GM21515 (cell line): Measurements from ENCODE around the gene MGAT1.
"Not testable (repeated sequence)": the region's sequence is repeated elsewhere in the genome, so short reads cannot be mapped to it uniquely, and the experiment has no call there.

Experiments
- ATAC-seq: cut with Tn5 transposase; IDR thresholded peaks from one replicate; pipeline ENCODE4 v1.9.1; 2021; ENCODE audit not compliant: unreplicated experiment

Gene MGAT1

GRCh38 chr5:180786531-180787398, 15.8 kb downstream of the MGAT1 start:
- no peak for ATAC-seq

GRCh38 chr5:180785794-180786221, 16.8 kb downstream of the MGAT1 start:
- ATAC-seq = no peak

DNA sequence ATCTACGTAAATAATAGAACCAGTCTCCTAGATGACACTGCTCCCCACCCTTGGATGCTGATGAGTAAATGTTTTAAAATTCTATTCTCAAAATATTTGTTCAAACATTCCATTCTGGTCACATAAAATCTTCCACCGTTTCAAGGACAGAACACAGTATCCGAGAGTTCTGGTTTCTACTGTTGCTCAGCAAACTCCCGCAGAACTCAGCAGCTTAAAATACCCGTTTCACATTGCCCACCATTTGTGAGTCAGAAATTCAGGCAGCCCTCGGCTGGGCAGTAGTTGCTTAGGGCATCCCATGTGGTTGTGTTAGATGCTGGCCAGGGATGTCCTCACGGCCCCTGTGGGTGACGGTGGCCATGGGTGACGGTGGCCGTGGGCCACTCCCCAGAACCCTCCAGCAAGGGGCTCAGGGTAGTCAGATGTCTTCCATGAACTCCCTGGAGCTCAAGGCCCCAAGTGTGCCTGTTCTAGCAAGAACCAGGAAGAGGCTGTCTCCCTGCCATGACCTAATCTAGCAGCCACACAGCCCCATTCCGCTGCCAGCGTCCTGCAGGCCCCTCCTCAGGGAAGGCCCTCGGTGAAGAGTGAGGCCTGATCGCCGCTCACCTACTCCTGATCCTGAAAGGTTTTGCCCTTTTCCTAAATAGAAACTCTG, 17.4 kb downstream of the MGAT1 start:
- no peak for ATAC-seq

DNA sequence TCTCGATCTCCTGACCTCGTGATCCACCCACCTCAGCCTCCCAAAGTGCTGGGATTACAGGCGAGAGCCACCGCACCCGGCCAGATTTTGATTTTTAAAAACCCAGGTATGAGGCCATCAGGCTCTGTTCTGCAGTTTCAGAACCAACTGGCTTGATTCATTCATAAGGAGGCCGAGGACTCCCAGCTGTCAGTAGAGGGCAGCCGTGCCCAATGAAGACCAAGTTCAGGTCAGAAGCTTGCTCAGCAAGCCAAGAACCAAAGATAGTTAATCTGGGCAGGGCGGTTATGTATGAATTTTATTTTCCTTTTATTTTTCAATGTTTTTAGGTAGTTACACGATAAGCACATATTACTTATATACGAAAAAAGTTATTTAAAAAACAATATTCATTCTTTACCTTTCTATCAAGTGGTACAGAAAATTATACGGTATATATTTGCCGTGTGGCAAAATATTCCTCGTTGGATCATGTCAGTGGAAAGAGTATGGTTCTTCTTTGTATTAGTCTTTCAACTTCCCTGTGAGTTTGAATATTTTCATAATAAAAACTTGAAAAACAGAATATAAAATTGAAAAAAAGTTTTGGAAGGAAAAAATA, 18.0 kb downstream of the MGAT1 start:
- no peak for ATAC-seq

DNA sequence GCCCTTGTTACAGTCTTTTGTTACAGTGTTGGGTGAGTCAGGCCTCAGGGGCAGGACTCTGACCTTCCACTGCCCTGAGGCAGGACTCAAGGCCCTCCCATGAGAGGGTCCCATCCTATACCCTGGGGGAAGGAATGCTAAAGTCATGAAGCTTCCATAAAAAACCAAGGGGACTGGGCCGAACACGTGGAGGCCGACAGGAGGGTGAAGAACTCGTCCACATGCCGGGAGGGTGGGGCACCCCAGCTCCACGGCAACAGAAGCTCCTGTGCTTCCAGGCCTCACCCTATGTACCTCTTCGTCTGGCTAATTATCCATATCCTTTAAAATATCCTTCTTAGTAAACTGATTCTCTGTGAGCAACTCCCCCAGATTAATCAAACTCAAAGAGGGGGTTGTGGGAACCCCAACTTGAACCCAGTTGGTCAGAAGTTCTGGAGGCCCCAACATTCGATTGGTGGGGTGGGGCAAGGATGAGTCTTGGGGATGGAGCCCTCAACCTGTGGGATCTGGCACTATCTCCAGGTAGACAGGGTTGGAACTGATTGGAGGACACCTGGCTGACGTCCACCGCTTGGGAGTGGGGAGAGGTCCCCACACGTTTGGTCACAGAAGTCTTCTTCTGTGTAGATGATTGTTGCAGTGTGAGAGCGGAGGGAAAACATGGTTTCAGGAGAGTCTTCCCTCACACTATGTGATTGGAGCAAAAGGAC, 19.1 kb downstream of the MGAT1 start:
- no peak for ATAC-seq

DNA sequence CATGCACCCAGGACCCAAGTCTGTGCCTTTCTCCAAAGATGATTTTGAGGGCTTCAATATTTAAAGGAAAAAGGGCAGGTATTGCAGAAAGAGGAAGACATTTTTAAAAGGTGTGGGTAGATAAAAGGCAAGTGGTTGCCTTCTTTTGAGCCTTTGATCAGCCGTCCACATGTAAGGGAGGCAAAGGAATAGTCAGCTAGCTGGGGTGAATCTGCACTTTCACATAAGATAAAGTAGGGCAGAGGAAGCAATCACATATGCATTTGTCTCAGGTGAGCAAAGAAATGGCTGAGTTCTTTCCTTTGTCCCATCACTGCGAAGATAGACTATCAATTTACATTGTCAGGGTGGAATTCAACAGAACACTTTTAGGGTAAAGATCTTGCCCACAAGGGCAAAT, 19.9 kb downstream of the MGAT1 start:
- no peak for ATAC-seq

DNA sequence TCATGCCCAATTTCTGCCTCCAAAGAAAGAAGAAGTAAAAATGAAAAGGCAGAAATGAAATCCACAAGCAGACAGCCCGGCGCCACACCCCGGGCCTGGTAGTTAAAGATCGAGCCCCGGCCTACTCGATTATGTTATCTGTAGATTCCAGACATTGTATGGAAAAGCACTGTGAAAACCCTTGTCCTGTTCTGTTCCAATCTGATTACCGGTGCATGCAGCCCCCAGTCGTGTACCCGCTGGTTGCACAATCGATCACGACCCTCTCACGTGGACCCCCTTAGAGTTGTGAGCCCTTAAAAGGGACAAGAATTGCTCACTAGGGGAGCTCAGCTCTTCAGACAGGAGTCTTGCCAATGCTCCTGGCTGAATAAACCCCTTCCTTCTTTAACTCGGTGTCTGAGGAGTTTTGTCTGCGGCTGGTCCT, 20.7 kb downstream of the MGAT1 start:
- ATAC-seq = not testable (repeated sequence)

DNA sequence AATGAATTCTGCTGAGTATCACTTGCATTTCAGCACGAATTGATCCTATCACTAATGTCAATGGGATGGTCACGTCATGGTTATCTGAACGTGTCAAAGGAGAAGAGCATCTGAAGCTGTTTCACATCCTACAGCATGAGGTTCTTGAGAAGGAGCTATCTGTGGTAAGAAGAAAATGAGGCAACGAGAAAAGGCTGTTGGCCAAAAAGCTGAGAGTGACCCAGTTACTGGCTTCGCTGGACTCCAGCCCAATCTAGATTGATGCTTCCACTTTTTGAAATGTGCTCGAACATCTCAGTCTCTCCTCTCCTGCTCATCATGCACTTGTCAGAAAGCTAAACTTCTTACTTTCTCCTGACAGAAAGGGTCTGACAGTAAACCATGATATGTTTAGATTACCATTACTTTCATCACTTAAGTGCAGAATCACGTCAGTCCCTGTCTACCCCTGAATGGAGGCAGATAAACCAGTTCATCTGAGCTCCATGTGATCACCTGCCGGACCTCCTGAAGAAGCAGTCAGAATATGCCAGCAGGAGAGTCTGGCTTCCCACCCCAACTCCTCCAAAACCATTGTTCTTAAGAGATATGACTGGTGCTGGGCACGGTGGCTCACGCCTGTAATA, 22.5 kb downstream of the MGAT1 start:
- no peak for ATAC-seq

GRCh38 chr5:180777475-180777874, 25.1 kb downstream of the MGAT1 start:
- ATAC-seq = no peak

- ATAC-seq = no peak
Measured at GRCh38 chr5:180776376-180776775, 26.2 kb downstream of the MGAT1 start.

DNA sequence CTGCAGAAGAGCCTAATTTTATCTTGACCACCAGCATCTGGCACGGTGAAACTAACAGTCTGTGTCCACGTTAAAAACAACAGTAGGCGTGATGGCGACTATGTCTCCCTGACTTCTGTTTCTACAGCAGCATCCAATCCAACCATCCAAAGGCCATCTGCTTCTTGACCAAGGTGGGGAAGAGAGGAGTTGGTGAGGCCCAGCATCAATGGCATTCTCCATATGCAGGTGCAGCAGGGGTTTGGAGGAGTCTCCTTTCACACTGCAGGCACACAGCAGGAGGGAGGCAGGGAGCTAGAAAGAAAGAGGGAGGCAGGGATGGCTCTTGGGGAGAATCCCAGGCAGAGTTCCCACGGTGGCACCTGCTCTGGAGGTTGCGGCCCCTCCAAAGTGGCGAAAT, 27.0 kb downstream of the MGAT1 start:
- no peak for ATAC-seq

- ATAC-seq = no peak
Measured at GRCh38 chr5:180771839-180772238, 30.8 kb downstream of the MGAT1 start.

DNA sequence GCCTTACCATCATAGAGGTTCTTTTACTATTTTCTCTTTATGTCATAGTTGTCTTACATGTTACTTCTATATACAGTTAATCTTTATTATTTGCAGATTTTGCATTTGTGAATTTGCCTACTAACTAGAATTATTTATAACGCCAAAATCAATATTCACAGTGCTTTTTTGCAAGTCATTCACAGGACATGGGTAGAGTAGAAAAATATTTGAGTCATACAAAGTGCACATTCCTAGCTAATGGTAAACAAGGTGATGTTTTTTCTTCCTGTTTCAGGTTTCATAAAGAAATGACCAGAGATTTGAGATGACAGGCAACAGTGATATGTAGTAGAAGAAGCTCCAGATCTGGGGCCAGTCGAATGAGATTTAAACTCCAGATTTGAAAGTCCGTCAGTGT, 32.8 kb downstream of the MGAT1 start:
- no peak for ATAC-seq

GRCh38 chr5:180755601-180756000, 47.0 kb downstream of the MGAT1 start:
- ATAC-seq = no peak

DNA sequence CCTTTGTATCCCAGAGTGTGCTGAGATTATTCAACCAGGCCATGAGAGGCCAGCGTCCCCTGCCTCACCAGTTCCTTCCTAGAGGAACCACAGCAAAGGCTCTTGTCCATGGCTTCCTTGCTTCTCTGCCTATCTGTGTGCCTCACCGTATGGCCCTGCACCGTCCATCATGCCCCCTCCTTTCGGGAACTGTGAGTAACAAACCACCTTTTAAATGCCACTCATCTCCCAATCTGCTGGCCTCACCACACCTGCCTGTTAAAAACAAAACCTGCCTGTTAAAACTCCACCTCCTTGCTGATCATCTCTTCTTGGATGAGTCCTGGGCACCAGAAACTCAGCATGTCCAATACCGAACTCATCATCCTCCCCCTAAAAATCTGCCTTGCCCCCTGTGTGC, 58.4 kb downstream of the MGAT1 start:
- no peak for ATAC-seq

DNA sequence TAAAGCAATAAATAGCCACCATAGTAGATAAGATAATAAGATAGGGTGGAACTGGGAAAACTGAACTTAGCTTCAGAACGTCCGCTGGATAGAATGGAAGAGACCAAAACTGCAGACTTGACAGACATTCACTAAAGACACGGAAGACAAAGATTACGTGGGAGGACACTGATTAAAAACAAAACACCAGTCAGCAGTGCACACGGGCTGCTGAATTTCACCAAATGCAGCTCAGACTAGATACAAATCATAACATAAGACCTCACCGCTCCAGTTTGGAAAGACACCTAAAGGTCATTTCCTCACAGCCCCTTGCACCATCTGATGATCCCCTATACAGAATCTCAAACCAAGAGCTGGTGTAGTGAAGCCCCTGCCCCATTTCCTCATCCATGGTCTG, 59.9 kb downstream of the MGAT1 start:
- ATAC-seq = no peak

GRCh38 chr5:180740953-180741352, 61.7 kb downstream of the MGAT1 start:
- ATAC-seq = not testable (repeated sequence)

GRCh38 chr5:180739958-180740357, 62.6 kb downstream of the MGAT1 start, which contains the start of gene OR2Y1:
Gene OR2Y1 (minus strand): TSS chr5:180740058. CDS start chr5:180740058, 0 bp downstream.
- no peak for ATAC-seq

DNA sequence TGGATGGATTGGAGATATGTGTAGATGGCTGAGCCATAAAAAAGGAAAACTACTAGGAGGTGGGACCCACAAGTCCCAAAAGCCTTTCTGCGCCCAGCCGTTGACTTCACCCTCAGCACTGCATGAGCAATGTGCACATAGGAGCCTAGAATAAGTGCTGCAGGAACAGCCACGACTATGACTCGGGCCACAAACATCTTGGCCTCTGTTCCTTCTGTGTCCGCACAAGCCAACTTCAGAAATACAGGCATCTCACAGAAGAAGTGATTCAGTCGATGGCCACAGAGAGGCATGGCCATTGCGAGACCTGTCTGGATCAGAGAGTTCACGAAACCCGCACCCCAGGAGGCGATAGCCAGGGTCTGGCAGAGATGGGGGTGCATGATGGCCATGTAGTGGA, 63.3 kb downstream of the MGAT1 start:
- ATAC-seq = no peak

- no peak for ATAC-seq
Measured at GRCh38 chr5:180736536-180736935, 66.1 kb downstream of the MGAT1 start.
